GM18951 (cell line): ENCODE results near the gene ITSN2.

Source experiments
- POLR2A ChIP-seq: IDR thresholded peaks from 4 replicates; pipeline ENCODE4 v1.6.1; 2011; ENCODE audit warnings: mild to moderate bottlenecking; ENCODE audit not compliant: insufficient read length, insufficient read depth; ENCODE audit errors: extremely low read depth
- in situ Hi-C: fragments of 300-500 bp; cut with MboI; formaldehyde crosslinking; loops from one replicate; pipeline ENCODE4 v1.12.0; 2022; ENCODE audit warnings: low sequenced_read_pairs, mixed read lengths, inconsistent platforms; ENCODE audit not compliant: unreplicated experiment

Gene ITSN2

GRCh38 chr2:24287171-24287570 lies 73.2 kb downstream of the ITSN2 start:
- in situ Hi-C loops, result no loop called here
- no peak for TF ChIP-seq POLR2A

GRCh38 chr2:24285484-24286152 lies 74.7 kb downstream of the ITSN2 start:
- TF ChIP-seq POLR2A, result no peak
- in situ Hi-C loops, result no loop called here

GRCh38 chr2:24280645-24281044 lies 79.7 kb downstream of the ITSN2 start:
- TF ChIP-seq POLR2A, result no peak
- in situ Hi-C loops, result no loop called here

GRCh38 chr2:24280161-24280560 lies 80.2 kb downstream of the ITSN2 start:
- in situ Hi-C loops, result no loop called here
- TF ChIP-seq POLR2A, result no peak

- in situ Hi-C loops, result no loop called here
- no peak for TF ChIP-seq POLR2A
Measured at GRCh38 chr2:24276349-24276899, 83.9 kb downstream of the ITSN2 start.

GRCh38 chr2:24274809-24275208 lies 85.5 kb downstream of the ITSN2 start:
- no peak for TF ChIP-seq POLR2A
- in situ Hi-C loops, result no loop called here

- TF ChIP-seq POLR2A, result no peak
- in situ Hi-C loops, result no loop called here
Measured at GRCh38 chr2:24273598-24273997, 86.7 kb downstream of the ITSN2 start.

- in situ Hi-C loops, result no loop called here
- no peak for TF ChIP-seq POLR2A
Measured at GRCh38 chr2:24272907-24273306, 87.4 kb downstream of the ITSN2 start.

GRCh38 chr2:24272161-24272802 lies 88.1 kb downstream of the ITSN2 start:
- TF ChIP-seq POLR2A, result no peak
- in situ Hi-C loops, result no loop called here

GRCh38 chr2:24269265-24269664 lies 91.1 kb downstream of the ITSN2 start:
- TF ChIP-seq POLR2A, result no peak
- in situ Hi-C loops, result no loop called here

- TF ChIP-seq POLR2A, result no peak
- in situ Hi-C loops, result no loop called here
Measured at GRCh38 chr2:24265212-24265611, 95.1 kb downstream of the ITSN2 start.

GRCh38 chr2:24262421-24262970 lies 97.8 kb downstream of the ITSN2 start:
- in situ Hi-C loops, result no loop called here
- no peak for TF ChIP-seq POLR2A

GRCh38 chr2:24261441-24261840 lies 98.9 kb downstream of the ITSN2 start:
- in situ Hi-C loops, result no loop called here
- no peak for TF ChIP-seq POLR2A

GRCh38 chr2:24259316-24259715 lies 101.0 kb downstream of the ITSN2 start:
- TF ChIP-seq POLR2A, result no peak
- in situ Hi-C loops, result no loop called here
